SK-N-SH (cell line): ENCODE measurements around the gene POMGNT1. TPM values are rescaled to one million over a fixed set of nuclear protein-coding genes. Genes with fewer than 3 reads are reported as not detected.
"Not testable (repeated sequence)": the region's sequence is repeated elsewhere in the genome, so short reads cannot be mapped to it uniquely, and the experiment has no call there.

ENCODE experiments used
- CTCF ChIA-PET: fragments of 300-600, 350-600 bp; formaldehyde crosslinking; extraction: SDS; loops from one replicate; lab custom pipeline; 2021; lab: Yijun Ruan, JAX
- POLR2A ChIA-PET: fragments of 350-600 bp; sonication (Branson Sonifier 250); formaldehyde crosslinking; extraction: SDS; loops from one replicate; lab custom pipeline; 2020; ENCODE audit warnings: antibody characterized with exemption, inconsistent platforms; lab: Yijun Ruan, JAX
- DNase-seq: peaks from one replicate; pipeline ENCODE4 v3.0.0; 2012
- H2AFZ ChIP-seq: fragments of 200-600 bp; sonication (generic); 2 replicates; pipeline ENCODE4 v1.8.1; 2016; ENCODE audit warnings: antibody characterized with exemption, mild to moderate bottlenecking, low read depth
- H3F3A ChIP-seq: fragments of 200-600 bp; sonication (generic); replicated peaks from 2 replicates; pipeline ENCODE3; 2016; ENCODE audit warnings: antibody characterized with exemption, mild to moderate bottlenecking; ENCODE audit not compliant: insufficient read depth
- H3K27ac ChIP-seq, 2 experiments: fragments of 200-500 bp in 1 of 2; fragments of 200-600 bp in 1 of 2; sonication (Bioruptor generic) in 1 of 2; sonication (generic), shearing (Covaris generic) in 1 of 2; 2 replicates each; pipeline versions ENCODE4 v1.5.1 to v1.6.1; 2014 to 2016; ENCODE audit warnings: low read depth in 2 of 2, inconsistent platforms in 1 of 2, low read length in 1 of 2, mild to moderate bottlenecking in 1 of 2, mixed read lengths in 1 of 2
- H3K27me3 ChIP-seq: fragments of 200-600 bp; sonication (generic), shearing (Covaris generic); 2 replicates; pipeline ENCODE4 v1.6.1; 2016; ENCODE audit warnings: mixed run types; ENCODE audit not compliant: insufficient read depth
- H3K36me3 ChIP-seq, 2 experiments: fragments of 200-500 bp in 1 of 2; fragments of 200-600 bp in 1 of 2; sonication (Bioruptor generic) in 1 of 2; sonication (generic) in 1 of 2; replicated peaks in 1 of 2; 2 replicates each; pipeline versions ENCODE3 to v1.5.1; 2014 to 2016; ENCODE audit warnings: low read length in 1 of 2, mild to moderate bottlenecking in 1 of 2; ENCODE audit not compliant: insufficient read depth in 2 of 2, control insufficient read depth in 1 of 2
- H3K4me1 ChIP-seq, 2 experiments: fragments of 200-500 bp in 1 of 2; fragments of 200-600 bp in 1 of 2; sonication (Bioruptor generic) in 1 of 2; sonication (generic), shearing (Covaris generic) in 1 of 2; 2 replicates each; pipeline versions ENCODE4 v1.5.1 to v1.6.1; 2014 to 2016; ENCODE audit warnings: low read depth in 1 of 2, low read length in 1 of 2, mixed run types in 1 of 2; ENCODE audit not compliant: insufficient read depth in 2 of 2, control insufficient read depth in 1 of 2
- H3K4me2 ChIP-seq: fragments of 200-600 bp; sonication (generic), shearing (Covaris generic); 2 replicates; pipeline ENCODE4 v1.6.1; 2017; ENCODE audit warnings: mixed run types
- H3K4me3 ChIP-seq, 2 experiments: fragments of 200-500 bp in 1 of 2; fragments of 200-600 bp in 1 of 2; sonication (Bioruptor generic) in 1 of 2; sonication (generic), shearing (Covaris generic) in 1 of 2; 2 replicates each; pipeline versions ENCODE4 v1.5.1 to v1.8.1; 2014 to 2016; ENCODE audit warnings: low read depth in 2 of 2, inconsistent platforms in 1 of 2, low read length in 1 of 2, mild to moderate bottlenecking in 1 of 2, mixed read lengths in 1 of 2, moderate library complexity in 1 of 2
- H3K79me2 ChIP-seq: fragments of 200-600 bp; sonication (generic); 2 replicates; pipeline ENCODE4 v1.8.1; 2017; ENCODE audit warnings: mild to moderate bottlenecking; ENCODE audit not compliant: insufficient read depth
- H3K9ac ChIP-seq: fragments of 200-600 bp; sonication (generic); 2 replicates; pipeline ENCODE4 v1.6.1; 2017; ENCODE audit warnings: mixed run types
- H3K9me2 ChIP-seq: fragments of 200-600 bp; sonication (generic); 2 replicates; pipeline ENCODE4 v1.6.1; 2017; ENCODE audit warnings: mixed run types
- H3K9me3 ChIP-seq: fragments of 200-600 bp; sonication (generic); 2 replicates; pipeline ENCODE4 v1.6.1; 2017; ENCODE audit warnings: mixed run types, mild to moderate bottlenecking, moderate library complexity
- H4K20me1 ChIP-seq: fragments of 200-600 bp; sonication (generic); 2 replicates; pipeline ENCODE4 v1.6.1; 2017; ENCODE audit warnings: mild to moderate bottlenecking, mixed run types; ENCODE audit not compliant: insufficient read depth
- ELF1 ChIP-seq: IDR thresholded peaks from 2 replicates; pipeline ENCODE4 v1.4.0; 2012
- FOXM1 ChIP-seq: IDR thresholded peaks from 2 replicates; pipeline ENCODE4 v1.4.0; 2012; ENCODE audit warnings: low read depth, mild to moderate bottlenecking
- NFIC ChIP-seq: IDR thresholded peaks from 2 replicates; pipeline ENCODE4 v1.4.0; 2012; ENCODE audit warnings: borderline replicate concordance
- POLR2AphosphoS5 ChIP-seq: IDR thresholded peaks from 2 replicates; pipeline ENCODE4 v1.6.1; 2012; ENCODE audit warnings: low read depth, low read length
- RFX5 ChIP-seq: IDR thresholded peaks from 2 replicates; pipeline ENCODE4 v1.6.1; 2012; ENCODE audit warnings: mild to moderate bottlenecking, improper control_type of control experiment, low read length
- RXRA ChIP-seq: IDR thresholded peaks from 2 replicates; pipeline ENCODE4 v1.4.0; 2012; ENCODE audit warnings: low read depth, mild to moderate bottlenecking, borderline replicate concordance
- TCF12 ChIP-seq: IDR thresholded peaks from 2 replicates; pipeline ENCODE4 v1.4.0; 2012
- TEAD4 ChIP-seq: IDR thresholded peaks from 2 replicates; pipeline ENCODE4 v1.4.0; 2012; ENCODE audit warnings: mild to moderate bottlenecking, borderline replicate concordance; ENCODE audit not compliant: insufficient read depth
- YY1 ChIP-seq: IDR thresholded peaks from 2 replicates; pipeline ENCODE4 v1.4.0; 2012; ENCODE audit warnings: low read depth, mild to moderate bottlenecking
- WGBS: methylation state at CpG from one replicate; pipeline ENCODE4 v1.1.6; 2017; ENCODE audit warnings: low lambda C conversion rate; 5-methylcytosine and 5-hydroxymethylcytosine counted together
- polyA plus RNA-seq, 3 experiments: library from polyadenylated mRNA; depleted of rRNA; stranded (reverse); fragments of >200 nt; gene quantifications; 2 replicates each; pipeline ENCODE4 v1.2.3, GENCODE V29; 2012
- TF ChIP-seq, protein P1 (sequence below): fragments of 150-350 bp; IDR thresholded peaks from 2 replicates; pipeline ENCODE4 v1.6.1; 2016; ENCODE audit warnings: mild to moderate bottlenecking, low read depth, low read length
- TF ChIP-seq, protein P2 (sequence below): IDR thresholded peaks from 2 replicates; pipeline ENCODE4 v1.4.0; 2012; ENCODE audit warnings: low read depth, borderline replicate concordance
- TF ChIP-seq, protein P3 (sequence below): IDR thresholded peaks from 2 replicates; pipeline ENCODE4 v1.4.0; 2012; ENCODE audit warnings: low read depth
- TF ChIP-seq, protein P4 (sequence below): IDR thresholded peaks from 2 replicates; pipeline ENCODE4 v1.6.1; 2012; ENCODE audit warnings: mild to moderate bottlenecking, low read depth, low read length, moderate library complexity
- TF ChIP-seq, protein P5 (sequence below): IDR thresholded peaks from 2 replicates; pipeline ENCODE4 v1.4.0; 2012; ENCODE audit warnings: low read depth, borderline replicate concordance

Gene POMGNT1
- polyA plus RNA-seq, 1 of the 3 experiments (the other 2 are of a cell fraction): 165 TPM

DNA sequence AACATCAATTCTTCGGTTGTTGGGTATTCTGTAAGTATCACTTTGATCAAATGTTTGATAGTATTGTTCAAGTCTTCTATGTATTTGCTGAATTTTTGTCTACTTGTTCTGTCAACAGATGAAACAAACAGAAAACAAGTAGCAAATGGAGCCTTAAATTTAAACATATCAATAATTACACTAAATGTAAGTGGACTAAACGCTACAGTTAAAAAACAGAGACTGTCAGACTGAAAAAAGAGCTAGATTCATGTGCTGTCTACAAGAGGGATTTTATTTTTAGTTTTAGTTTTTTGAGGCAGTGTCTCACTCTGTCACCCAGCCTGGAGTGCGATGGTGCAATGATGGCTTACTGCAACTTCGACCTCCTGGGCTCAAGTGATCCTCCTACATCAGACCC lies 38.6 kb upstream of the POMGNT1 start:
- 12% methylated on average over 4 of the region's 4 CpGs for WGBS
- POLR2A ChIA-PET: no interaction called here

DNA sequence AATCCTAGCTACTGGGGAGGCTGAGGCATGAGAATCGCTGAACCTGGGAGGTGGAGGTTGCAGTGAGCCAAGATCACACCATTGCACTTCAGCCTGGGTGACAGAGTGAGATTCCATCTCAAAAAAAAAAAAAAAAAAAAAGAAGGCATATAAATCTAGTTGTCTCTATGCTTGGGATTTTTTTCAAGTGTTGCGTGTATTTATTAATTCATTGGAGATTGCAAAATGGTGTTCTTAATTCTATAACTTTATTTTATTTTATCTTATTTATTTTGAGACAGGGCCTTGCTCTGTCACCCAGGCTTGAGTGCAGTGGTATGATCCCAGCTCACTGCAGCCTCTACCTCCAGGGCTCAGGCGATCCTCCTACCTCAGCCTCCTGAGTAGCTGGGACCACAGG lies 33.0 kb upstream of the POMGNT1 start:
- POLR2A ChIA-PET, H2AFZ ChIP-seq, H3K79me2 ChIP-seq, H3K9me2 ChIP-seq, H3K9me3 ChIP-seq, H3F3A ChIP-seq, DNase-seq, H3K27ac ChIP-seq, H3K9ac ChIP-seq, H3K4me1 ChIP-seq, H3K4me2 ChIP-seq, H4K20me1 ChIP-seq, H3K36me3 ChIP-seq, H3K27me3 ChIP-seq, H3K4me3 ChIP-seq: not testable (repeated sequence)
- CTCF ChIA-PET: interaction anchor here (1.8 to 3.9 kb wide), 2 partner anchors 7 to 15 kb away, joined by 4 to 26 read pairs; no protein-coding TSS in a partner anchor
- 96% methylated on average over 3 of the region's 3 CpGs for WGBS

More for the DNA sequence above, 38.6 kb upstream of the POMGNT1 start:
- Histone ChIP-seq H3K4me3 (no peak overlapping the region), H3K9me3 (no peaks in the 10 kb centered on the region), H3K27ac (no peak overlapping the region), H3K4me1 (no peaks in the 10 kb centered on the region), H3K9ac (no peak overlapping the region), H3K9me2 (no peaks in the 10 kb centered on the region), H4K20me1 (no peaks in the 10 kb centered on the region), H3F3A (no peaks in the 10 kb centered on the region), H2AFZ (no peak overlapping the region), H3K4me2 (no peak overlapping the region), H3K79me2 (no peaks in the 10 kb centered on the region), H3K36me3 (no peaks in the 10 kb centered on the region)
- CTCF ChIA-PET: interaction anchor here (2.9 kb wide), 1 partner anchor 14 kb away, joined by 11 read pairs; no protein-coding TSS in a partner anchor
- no peak for DNase-seq
- TF ChIP-seq NFIC: no peak
- TF ChIP-seq YY1: no peak
- TF ChIP-seq, all 33 proteins: peak for 0
- H3K27me3 ChIP-seq: no peaks in the 10 kb centered on the region

DNA sequence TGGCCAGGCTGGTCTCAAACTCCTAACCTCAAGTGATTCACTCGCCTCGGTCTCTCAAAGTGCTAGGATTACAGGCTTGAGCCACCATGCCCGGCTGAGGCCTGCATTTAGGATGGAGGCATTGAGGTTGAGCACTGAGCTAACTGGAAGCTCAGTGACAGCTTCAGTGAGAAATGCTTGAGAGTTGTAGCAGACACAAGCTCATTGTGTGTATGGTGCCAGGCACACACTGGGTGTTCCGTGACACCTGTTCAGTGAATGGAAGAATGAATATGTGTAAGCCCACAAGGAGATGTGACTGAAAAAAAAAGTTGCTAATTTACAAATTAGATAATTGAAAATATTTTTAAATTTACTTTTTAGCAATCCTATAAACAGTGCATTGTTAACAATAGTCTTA lies 26.7 kb upstream of the POMGNT1 start:
- H3K9ac ChIP-seq: no peak overlapping the region
- no peak for DNase-seq
- H3K9me3 ChIP-seq: no peaks in the 10 kb centered on the region
- no peaks in the 10 kb centered on the region for H3K79me2 ChIP-seq
- H3K27ac ChIP-seq: no peak overlapping the region
- no peaks in the 10 kb centered on the region; a peak in 1 of 4 replicates for H3K4me1 ChIP-seq
- H3K36me3 ChIP-seq: no peaks in the 10 kb centered on the region
- peaks cover 12% of the 10 kb centered on the region for H3F3A ChIP-seq
- H3K4me3 ChIP-seq: no peak overlapping the region
- POLR2A ChIA-PET: no interaction called here
- whole genome bisulfite sequencing: 94% methylated on average over 4 of the region's 4 CpGs
- no peak overlapping the region for H2AFZ ChIP-seq
- CTCF ChIA-PET: interaction anchor here (0.6 to 2.5 kb wide), 7 partner anchors 11 to 50 kb away, joined by 3 to 17 read pairs (median 5); partner anchors contain the start of gene RAD54L
- H4K20me1 ChIP-seq: no peaks in the 10 kb centered on the region
- H3K9me2 ChIP-seq: no peaks in the 10 kb centered on the region
- H3K27me3 ChIP-seq: no peaks in the 10 kb centered on the region
- H3K4me2 ChIP-seq: no peak overlapping the region
- TF ChIP-seq, protein P1, sequence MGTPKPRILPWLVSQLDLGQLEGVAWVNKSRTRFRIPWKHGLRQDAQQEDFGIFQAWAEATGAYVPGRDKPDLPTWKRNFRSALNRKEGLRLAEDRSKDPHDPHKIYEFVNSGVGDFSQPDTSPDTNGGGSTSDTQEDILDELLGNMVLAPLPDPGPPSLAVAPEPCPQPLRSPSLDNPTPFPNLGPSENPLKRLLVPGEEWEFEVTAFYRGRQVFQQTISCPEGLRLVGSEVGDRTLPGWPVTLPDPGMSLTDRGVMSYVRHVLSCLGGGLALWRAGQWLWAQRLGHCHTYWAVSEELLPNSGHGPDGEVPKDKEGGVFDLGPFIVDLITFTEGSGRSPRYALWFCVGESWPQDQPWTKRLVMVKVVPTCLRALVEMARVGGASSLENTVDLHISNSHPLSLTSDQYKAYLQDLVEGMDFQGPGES: no peak
- TF ChIP-seq, protein P2, sequence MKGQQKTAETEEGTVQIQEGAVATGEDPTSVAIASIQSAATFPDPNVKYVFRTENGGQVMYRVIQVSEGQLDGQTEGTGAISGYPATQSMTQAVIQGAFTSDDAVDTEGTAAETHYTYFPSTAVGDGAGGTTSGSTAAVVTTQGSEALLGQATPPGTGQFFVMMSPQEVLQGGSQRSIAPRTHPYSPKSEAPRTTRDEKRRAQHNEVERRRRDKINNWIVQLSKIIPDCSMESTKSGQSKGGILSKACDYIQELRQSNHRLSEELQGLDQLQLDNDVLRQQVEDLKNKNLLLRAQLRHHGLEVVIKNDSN: no peak
- no peak for TF ChIP-seq RFX5
- no peak for TF ChIP-seq RXRA
- TF ChIP-seq FOXM1: no peak
- TF ChIP-seq TCF12: no peak
- TF ChIP-seq TEAD4: no peak
- TF ChIP-seq, protein P3, sequence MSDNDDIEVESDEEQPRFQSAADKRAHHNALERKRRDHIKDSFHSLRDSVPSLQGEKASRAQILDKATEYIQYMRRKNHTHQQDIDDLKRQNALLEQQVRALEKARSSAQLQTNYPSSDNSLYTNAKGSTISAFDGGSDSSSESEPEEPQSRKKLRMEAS: no peak
- TF ChIP-seq, protein P4, sequence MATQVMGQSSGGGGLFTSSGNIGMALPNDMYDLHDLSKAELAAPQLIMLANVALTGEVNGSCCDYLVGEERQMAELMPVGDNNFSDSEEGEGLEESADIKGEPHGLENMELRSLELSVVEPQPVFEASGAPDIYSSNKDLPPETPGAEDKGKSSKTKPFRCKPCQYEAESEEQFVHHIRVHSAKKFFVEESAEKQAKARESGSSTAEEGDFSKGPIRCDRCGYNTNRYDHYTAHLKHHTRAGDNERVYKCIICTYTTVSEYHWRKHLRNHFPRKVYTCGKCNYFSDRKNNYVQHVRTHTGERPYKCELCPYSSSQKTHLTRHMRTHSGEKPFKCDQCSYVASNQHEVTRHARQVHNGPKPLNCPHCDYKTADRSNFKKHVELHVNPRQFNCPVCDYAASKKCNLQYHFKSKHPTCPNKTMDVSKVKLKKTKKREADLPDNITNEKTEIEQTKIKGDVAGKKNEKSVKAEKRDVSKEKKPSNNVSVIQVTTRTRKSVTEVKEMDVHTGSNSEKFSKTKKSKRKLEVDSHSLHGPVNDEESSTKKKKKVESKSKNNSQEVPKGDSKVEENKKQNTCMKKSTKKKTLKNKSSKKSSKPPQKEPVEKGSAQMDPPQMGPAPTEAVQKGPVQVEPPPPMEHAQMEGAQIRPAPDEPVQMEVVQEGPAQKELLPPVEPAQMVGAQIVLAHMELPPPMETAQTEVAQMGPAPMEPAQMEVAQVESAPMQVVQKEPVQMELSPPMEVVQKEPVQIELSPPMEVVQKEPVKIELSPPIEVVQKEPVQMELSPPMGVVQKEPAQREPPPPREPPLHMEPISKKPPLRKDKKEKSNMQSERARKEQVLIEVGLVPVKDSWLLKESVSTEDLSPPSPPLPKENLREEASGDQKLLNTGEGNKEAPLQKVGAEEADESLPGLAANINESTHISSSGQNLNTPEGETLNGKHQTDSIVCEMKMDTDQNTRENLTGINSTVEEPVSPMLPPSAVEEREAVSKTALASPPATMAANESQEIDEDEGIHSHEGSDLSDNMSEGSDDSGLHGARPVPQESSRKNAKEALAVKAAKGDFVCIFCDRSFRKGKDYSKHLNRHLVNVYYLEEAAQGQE: no peak
- TF ChIP-seq POLR2AphosphoS5: no peak
- TF ChIP-seq YY1: no peak
- no peak for TF ChIP-seq ELF1
- TF ChIP-seq, protein P5, sequence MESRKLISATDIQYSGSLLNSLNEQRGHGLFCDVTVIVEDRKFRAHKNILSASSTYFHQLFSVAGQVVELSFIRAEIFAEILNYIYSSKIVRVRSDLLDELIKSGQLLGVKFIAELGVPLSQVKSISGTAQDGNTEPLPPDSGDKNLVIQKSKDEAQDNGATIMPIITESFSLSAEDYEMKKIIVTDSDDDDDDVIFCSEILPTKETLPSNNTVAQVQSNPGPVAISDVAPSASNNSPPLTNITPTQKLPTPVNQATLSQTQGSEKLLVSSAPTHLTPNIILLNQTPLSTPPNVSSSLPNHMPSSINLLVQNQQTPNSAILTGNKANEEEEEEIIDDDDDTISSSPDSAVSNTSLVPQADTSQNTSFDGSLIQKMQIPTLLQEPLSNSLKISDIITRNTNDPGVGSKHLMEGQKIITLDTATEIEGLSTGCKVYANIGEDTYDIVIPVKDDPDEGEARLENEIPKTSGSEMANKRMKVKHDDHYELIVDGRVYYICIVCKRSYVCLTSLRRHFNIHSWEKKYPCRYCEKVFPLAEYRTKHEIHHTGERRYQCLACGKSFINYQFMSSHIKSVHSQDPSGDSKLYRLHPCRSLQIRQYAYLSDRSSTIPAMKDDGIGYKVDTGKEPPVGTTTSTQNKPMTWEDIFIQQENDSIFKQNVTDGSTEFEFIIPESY: no peak
